GM21390 (cell line): Measurements from ENCODE around the gene RABGGTB.
"Not testable (repeated sequence)": the region's sequence is repeated elsewhere in the genome, so short reads cannot be mapped to it uniquely, and the experiment has no call there.

ENCODE experiments used
- ATAC-seq: cut with Tn5 transposase; IDR thresholded peaks from one replicate; pipeline ENCODE4 v1.9.1; 2021; ENCODE audit not compliant: unreplicated experiment

The RABGGTB gene

GRCh38 chr1:75795703-75796193 lies 9.7 kb downstream of the RABGGTB start:
- no peak for ATAC-seq

GRCh38 chr1:75796376-75797272 lies 10.6 kb downstream of the RABGGTB start, which contains the start of gene MSH4:
TSS of gene MSH4 (plus strand) at chr1:75796882. CDS start at chr1:75796986, 104 bp downstream.
- no peak for ATAC-seq

- ATAC-seq, result no peak
These were observed 11.2 kb downstream of the RABGGTB start for GRCh38 chr1:75797273-75797588.

GRCh38 chr1:75797606-75798216 lies 11.7 kb downstream of the RABGGTB start:
- no peak for ATAC-seq

GRCh38 chr1:75801480-75801879 lies 15.4 kb downstream of the RABGGTB start:
- not testable (repeated sequence) for ATAC-seq

- ATAC-seq, result no peak
These were observed 22.9 kb downstream of the RABGGTB start for GRCh38 chr1:75808921-75809320.

- ATAC-seq, result not testable (repeated sequence)
These were observed 24.1 kb downstream of the RABGGTB start for GRCh38 chr1:75810113-75810512.

- no peak for ATAC-seq
These were observed 25.3 kb downstream of the RABGGTB start for GRCh38 chr1:75811211-75811981.

- no peak for ATAC-seq
These were observed 26.0 kb downstream of the RABGGTB start for GRCh38 chr1:75812065-75812464.

GRCh38 chr1:75823596-75823995 lies 37.5 kb downstream of the RABGGTB start:
- ATAC-seq, result not testable (repeated sequence)

GRCh38 chr1:75836528-75837100 lies 50.6 kb downstream of the RABGGTB start:
- no peak for ATAC-seq

GRCh38 chr1:75838079-75838478 lies 52.0 kb downstream of the RABGGTB start:
- ATAC-seq, result no peak

GRCh38 chr1:75841421-75841820 lies 55.4 kb downstream of the RABGGTB start:
- ATAC-seq, result no peak
